Suprapubic skin (tissue), 4 donors: Measurements from ENCODE around the gene RBP2.
A peak's percentile ranks its signal among the peaks of the same experiment; 100 is the strongest.

ENCODE experiments used
- CTCF ChIP-seq, 2 donors: fragments of 200-600 bp in 1 of 2; fragments of 450-650 bp in 1 of 2; sonication (generic) in 1 of 2; IDR thresholded peaks; one replicate each; pipeline ENCODE4 v1.5.1; 2016 to 2019; ENCODE audit warnings: antibody characterized with exemption in 2 of 2, mild to moderate bottlenecking in 1 of 2, moderate library complexity in 1 of 2
- EP300 ChIP-seq: sonication (generic); formaldehyde crosslinking; IDR thresholded peaks from one replicate; pipeline ENCODE4 v1.6.1; 2017; ENCODE audit warnings: antibody characterized with exemption
- POLR2AphosphoS5 ChIP-seq, 3 donors: sonication (generic); formaldehyde crosslinking; IDR thresholded peaks; one replicate each; pipeline ENCODE4 v1.6.1; 2017; ENCODE audit warnings: antibody characterized with exemption in 3 of 3

GRCh38 chr3:139434764-139435307 lies 41.5 kb downstream of the RBP2 start:
- TF ChIP-seq POLR2AphosphoS5 (IDR thresholded peaks at IDR 0.05) (no peak), CTCF (IDR thresholded peaks at IDR 0.05) (peak in 1 of 2 donors; percentile 10), EP300 (no peak)
